ENCODE results near the gene VPS18.
"Not testable (repeated sequence)": the region's sequence is repeated elsewhere in the genome, so short reads cannot be mapped to it uniquely, and the experiment has no call there.

VPS18 gene

DNA sequence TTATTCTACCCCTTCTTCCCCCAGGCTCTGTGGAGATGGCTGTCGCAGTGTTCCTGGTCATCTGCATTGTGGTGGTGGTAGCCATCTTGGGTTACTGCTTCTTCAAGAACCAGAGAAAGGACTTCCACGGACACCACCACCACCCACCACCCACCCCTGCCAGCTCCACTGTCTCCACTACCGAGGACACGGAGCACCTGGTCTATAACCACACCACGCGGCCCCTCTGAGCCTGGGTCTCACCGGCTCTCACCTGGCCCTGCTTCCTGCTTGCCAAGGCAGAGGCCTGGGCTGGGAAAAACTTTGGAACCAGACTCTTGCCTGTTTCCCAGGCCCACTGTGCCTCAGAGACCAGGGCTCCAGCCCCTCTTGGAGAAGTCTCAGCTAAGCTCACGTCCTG is 37.5 kb upstream of the VPS18 start:
- in situ Hi-C loops (cut with MboI; ENCODE audit: low sequenced_read_pairs): no loop called here
- H3K27me3 ChIP-seq (ENCODE audit: low read depth): no peaks in the 10 kb centered on the region
- peaks cover 14% of the 10 kb centered on the region for H3K36me3 ChIP-seq (replicated peaks)
- no peaks in the 10 kb centered on the region for H3K9me3 ChIP-seq
- H3K4me1 ChIP-seq: no peaks in the 10 kb centered on the region
- no peak for DNase-seq (ENCODE audit: low spot score in 2 of 2)
- H3K4me3 ChIP-seq: no peak overlapping the region

DNA sequence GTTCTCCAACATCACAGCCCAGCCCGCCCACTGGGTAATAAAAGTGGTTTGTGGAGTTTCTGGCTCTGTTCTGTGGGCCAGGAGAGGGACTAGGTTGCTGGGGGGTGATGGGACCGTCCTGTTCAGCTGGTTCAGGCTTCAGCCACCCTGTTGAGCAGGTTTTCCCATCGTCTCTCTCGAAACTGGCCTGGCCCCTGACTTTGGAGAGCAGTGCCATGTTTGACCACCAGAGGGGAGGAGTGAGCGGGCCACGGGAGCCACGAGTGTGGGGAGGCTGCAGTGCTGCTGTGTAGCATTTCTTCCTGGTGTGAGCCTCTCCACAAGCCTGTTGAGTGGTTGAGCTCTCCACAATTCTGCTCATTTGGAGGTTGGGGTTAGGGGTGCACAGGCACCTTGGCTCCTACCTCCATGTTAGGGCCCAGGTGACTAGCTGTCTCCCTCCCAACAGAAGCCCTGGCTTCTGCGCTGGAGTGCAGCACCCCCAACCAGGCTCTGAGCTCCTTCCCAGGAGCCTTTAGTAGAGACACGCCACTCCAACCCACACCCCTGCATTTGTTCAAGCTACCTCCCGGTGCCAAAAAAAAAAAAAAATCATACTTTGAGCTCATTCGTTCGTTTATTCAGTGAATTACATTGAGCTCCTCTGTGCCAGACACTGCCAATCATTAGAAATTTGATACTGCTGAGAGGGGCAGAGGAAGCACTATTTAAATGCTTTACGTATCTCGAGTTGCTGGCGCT is 36.5 kb upstream of the VPS18 start:
- no peaks in the 10 kb centered on the region for H3K4me1 ChIP-seq
- H3K27me3 ChIP-seq (ENCODE audit: low read depth): no peaks in the 10 kb centered on the region
- H3K36me3 ChIP-seq (replicated peaks): peaks cover 14% of the 10 kb centered on the region
- DNase-seq (ENCODE audit: low spot score in 2 of 2): peak; percentile 44 to 89
- no peak overlapping the region for H3K4me3 ChIP-seq
- in situ Hi-C loops (cut with MboI; ENCODE audit: low sequenced_read_pairs): no loop called here
- H3K9me3 ChIP-seq: no peaks in the 10 kb centered on the region

DNA sequence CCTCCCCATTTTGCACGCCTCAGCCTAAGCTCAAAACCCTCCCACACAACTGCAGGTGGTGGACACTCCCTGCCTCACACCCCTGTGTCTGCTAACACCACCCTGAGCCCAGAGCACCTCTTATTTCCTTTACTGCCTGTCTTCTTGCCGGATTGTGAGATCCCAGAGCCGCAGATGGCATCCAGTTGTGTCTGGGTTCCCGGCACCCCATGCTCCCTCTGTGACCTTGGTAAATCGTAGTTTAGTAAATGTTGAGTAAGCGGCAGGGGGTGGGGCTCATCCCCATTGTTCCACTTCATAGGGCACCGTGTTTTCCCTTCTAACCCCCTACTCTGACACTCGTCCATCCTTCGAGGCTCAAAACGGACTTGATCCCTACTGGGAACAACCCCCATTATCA is 35.5 kb upstream of the VPS18 start:
- DNase-seq (ENCODE audit: low spot score in 2 of 2): no peak
- Histone ChIP-seq H3K36me3 (replicated peaks) (peaks cover 9% of the 10 kb centered on the region), H3K4me1 (no peaks in the 10 kb centered on the region), H3K27me3 (ENCODE audit: low read depth) (no peaks in the 10 kb centered on the region), H3K4me3 (no peak overlapping the region), H3K9me3 (no peaks in the 10 kb centered on the region)
- in situ Hi-C loops (cut with MboI; ENCODE audit: low sequenced_read_pairs): no loop called here

DNA sequence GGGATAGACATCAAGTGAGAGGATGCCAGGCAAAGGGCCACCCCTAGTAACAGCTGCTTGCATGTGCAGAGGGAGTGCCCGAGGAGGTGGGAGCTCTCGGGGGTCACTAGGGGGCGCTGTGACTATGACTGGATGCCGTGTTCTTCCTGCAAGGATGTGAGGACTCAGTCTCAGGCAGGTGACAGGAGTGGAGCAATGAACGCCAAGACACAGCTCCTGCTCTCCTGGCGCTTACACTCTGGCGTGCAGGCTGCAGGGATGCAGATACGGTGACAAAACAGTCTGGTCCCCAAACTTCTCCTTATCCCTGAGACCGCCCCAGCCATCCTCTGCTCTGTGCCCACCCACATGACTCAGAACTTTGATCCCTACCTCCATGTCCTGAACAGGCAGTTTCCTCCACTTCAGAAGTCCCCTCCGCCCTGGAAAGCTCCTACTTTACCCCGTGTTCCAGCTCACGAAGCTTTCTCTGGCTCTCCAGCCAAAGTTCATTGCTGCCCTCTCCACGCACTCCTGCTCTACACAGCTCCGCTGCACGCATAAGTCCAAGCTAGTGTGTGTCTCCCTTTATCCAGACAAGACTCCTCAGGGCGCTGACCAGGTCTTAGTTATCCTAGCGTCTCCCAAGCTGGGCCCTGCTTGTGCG is 34.9 kb upstream of the VPS18 start:
- DNase-seq (ENCODE audit: low spot score in 2 of 2): peak; percentile 54 to 93
- Histone ChIP-seq H3K4me3 (no peak overlapping the region), H3K36me3 (replicated peaks) (peaks cover 9% of the 10 kb centered on the region), H3K9me3 (no peaks in the 10 kb centered on the region), H3K4me1 (no peaks in the 10 kb centered on the region), H3K27me3 (ENCODE audit: low read depth) (no peaks in the 10 kb centered on the region)
- in situ Hi-C loops (cut with MboI; ENCODE audit: low sequenced_read_pairs): no loop called here

DNA sequence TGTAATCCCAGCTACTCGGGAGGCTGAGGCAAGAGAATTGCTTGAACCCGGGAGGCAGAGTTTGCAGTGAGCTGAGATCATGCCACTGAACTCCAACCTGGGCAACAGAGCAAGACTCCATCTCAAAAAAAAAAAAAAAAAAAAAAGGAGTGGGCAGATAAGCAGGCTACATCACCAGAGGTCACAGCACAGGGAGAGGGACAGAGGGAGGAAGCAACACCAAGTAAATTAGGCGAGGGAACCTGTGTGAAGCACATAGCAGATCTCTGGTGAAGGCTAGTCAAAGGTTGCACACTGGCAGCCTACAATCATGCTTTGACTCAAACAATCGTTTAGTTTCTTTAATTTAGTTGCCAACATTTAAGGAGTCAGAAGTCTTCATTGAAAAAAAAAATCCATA is 33.1 kb upstream of the VPS18 start:
- H3K4me1 ChIP-seq; H3K36me3 ChIP-seq (replicated peaks); H3K9me3 ChIP-seq; DNase-seq (ENCODE audit: low spot score in 2 of 2); H3K27me3 ChIP-seq (ENCODE audit: low read depth); H3K4me3 ChIP-seq; in situ Hi-C loops (cut with MboI; ENCODE audit: low sequenced_read_pairs): not testable (repeated sequence)

DNA sequence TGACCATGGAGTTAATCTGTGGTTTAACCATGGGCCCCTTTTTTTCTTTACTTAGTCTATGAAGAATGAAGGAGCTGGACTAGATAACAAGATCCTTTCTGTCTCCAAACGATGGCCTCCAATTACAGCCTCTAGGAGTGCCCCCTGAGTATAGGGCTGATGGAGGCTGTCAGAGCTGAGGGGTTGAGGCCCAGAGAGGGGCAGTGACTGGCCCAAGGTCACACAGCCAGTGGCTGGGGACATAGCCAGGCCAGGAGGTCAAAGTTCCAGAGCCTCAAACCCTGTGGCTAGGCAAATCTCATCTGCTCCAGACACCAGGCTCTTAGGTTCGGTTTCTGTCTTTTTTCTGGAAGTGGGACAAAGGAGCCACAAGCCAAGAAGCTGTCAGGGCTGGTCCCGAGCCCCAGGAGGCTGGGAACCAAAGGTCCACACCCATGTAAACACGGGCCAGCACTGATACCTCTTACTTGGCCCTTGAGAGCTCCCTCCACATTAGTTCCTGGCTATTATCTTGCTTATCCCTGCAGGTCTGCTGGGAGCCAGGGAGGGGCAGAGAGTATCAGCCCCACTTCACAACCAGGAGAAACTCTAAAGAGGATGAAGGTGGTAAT is 30.5 kb upstream of the VPS18 start:
- H3K4me3 ChIP-seq: no peak overlapping the region
- no peaks in the 10 kb centered on the region for H3K4me1 ChIP-seq
- H3K36me3 ChIP-seq (replicated peaks): no peaks in the 10 kb centered on the region
- no peaks in the 10 kb centered on the region for H3K27me3 ChIP-seq (ENCODE audit: low read depth)
- in situ Hi-C loops (cut with MboI; ENCODE audit: low sequenced_read_pairs): no loop called here
- DNase-seq (ENCODE audit: low spot score in 2 of 2): no peak
- H3K9me3 ChIP-seq: no peaks in the 10 kb centered on the region

DNA sequence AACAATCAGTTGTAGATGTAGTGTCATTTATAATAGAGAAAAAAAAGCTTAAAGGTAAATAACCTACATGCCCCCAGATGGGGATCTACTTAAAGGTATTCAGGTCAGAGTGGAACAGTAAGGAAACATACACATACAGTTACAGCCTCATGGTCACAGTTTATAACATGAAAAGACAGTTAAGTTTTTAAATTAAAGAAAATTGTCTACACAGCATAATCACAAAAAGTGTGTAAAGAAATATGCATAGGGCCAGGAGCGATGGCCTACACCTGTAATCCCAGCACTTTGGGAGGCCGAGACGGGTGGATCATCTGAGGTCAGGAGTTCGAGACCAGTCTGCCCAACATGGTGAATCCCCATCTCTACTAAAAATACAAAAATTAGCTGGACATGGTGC is 27.1 kb upstream of the VPS18 start:
- Histone ChIP-seq H3K36me3 (replicated peaks) (no peaks in the 10 kb centered on the region), H3K4me1 (no peaks in the 10 kb centered on the region), H3K4me3 (no peak overlapping the region), H3K27me3 (ENCODE audit: low read depth) (no peaks in the 10 kb centered on the region), H3K9me3 (no peaks in the 10 kb centered on the region)
- DNase-seq (ENCODE audit: low spot score in 2 of 2): no peak
- in situ Hi-C loops (cut with MboI; ENCODE audit: low sequenced_read_pairs): no loop called here

DNA sequence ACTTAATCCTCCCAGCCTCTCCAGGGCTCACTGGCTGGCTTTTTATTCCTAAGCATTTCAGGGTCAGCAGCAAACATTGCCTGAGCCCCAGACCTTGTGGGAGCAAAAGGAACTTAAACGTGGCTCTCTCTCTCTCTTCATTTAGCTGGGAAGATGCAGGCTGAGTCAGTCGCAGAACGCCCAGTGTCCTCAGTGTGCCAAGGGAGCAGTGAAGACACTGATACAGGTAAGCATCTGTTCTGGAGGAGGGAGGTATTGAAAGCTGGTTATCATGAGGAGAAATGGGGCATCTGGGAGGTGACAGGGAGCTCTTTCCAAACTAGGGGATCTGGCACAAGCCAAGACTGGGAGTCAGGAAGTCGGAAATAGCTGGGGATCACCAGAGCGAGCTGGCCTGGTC is 24.6 kb upstream of the VPS18 start:
- H3K27me3 ChIP-seq (ENCODE audit: low read depth): no peaks in the 10 kb centered on the region
- in situ Hi-C loops (cut with MboI; ENCODE audit: low sequenced_read_pairs): no loop called here
- H3K36me3 ChIP-seq (replicated peaks): no peaks in the 10 kb centered on the region
- no peak overlapping the region for H3K4me3 ChIP-seq
- H3K9me3 ChIP-seq: no peaks in the 10 kb centered on the region
- H3K4me1 ChIP-seq: no peaks in the 10 kb centered on the region; the same call in 1 of the 2 replicates
- DNase-seq (ENCODE audit: low spot score in 2 of 2): no peak

DNA sequence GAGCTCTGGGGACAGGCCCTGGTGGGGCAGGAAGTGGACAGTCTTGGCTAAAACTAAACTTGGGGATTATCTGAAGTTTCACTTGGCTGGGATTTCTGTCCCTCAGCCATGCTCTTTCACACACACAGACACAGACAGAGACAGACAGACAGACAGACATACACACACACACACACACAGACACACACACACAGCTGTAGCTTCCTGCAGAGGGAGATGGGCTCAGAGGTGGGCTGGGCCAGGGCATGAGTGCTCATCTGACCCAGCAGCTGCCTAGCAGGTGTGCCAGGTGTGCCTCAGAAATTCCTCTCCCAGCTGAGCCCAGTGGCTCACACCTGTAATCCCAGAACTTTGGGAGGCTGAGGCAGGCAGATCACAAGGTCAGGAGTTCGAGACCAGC is 23.5 kb upstream of the VPS18 start:
- Histone ChIP-seq H3K27me3 (ENCODE audit: low read depth) (no peaks in the 10 kb centered on the region), H3K4me3 (no peak overlapping the region), H3K36me3 (replicated peaks) (no peaks in the 10 kb centered on the region), H3K9me3 (no peaks in the 10 kb centered on the region), H3K4me1 (no peaks in the 10 kb centered on the region; the same call in 1 of the 2 replicates)
- no peak for DNase-seq (ENCODE audit: low spot score in 2 of 2)
- in situ Hi-C loops (cut with MboI; ENCODE audit: low sequenced_read_pairs): no loop called here

DNA sequence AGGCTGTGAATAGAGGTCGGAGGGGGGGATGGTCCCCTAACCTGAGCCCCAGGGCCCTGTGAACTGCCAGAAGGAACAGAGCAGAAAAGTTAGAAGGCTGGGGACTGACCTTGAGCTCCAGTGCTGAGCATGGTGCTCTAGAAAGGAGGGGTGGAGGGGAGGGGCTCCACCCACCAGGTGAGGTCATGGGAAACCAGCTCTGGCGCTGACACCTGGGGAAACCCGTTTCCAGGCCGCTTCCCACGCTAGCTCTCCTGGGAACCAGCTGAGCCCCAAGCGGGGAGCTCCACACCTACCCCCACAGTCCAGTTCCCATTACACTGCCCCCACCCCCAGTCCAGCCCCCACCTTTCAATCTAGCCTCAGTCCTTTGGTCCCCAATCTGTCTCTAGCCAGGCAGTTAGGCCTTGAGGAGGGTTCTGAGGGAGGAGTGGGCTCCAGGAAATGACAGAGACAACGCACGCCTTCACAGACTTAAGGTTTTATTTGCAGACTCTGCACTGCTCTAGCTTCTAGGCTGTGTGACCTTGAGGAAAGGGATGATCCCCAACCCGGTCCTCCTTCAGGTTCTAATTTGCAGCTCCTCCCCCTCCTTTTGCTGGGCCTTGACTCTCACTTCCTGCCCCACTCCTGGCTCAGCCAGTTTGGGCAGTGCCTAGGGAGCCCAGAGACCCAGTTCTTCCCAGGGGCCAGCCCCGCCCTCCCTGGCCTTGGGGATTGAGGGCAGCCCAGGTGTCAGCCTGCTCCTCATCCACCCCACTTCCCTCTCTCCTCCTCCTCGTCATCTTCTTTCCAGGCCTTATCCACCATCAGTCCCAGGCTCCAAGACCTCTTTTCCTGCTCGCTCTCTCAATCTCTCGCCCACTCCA is 22.3 kb upstream of the VPS18 start:
- H3K4me1 ChIP-seq: no peaks in the 10 kb centered on the region; the same call in 1 of the 2 replicates

DNA sequence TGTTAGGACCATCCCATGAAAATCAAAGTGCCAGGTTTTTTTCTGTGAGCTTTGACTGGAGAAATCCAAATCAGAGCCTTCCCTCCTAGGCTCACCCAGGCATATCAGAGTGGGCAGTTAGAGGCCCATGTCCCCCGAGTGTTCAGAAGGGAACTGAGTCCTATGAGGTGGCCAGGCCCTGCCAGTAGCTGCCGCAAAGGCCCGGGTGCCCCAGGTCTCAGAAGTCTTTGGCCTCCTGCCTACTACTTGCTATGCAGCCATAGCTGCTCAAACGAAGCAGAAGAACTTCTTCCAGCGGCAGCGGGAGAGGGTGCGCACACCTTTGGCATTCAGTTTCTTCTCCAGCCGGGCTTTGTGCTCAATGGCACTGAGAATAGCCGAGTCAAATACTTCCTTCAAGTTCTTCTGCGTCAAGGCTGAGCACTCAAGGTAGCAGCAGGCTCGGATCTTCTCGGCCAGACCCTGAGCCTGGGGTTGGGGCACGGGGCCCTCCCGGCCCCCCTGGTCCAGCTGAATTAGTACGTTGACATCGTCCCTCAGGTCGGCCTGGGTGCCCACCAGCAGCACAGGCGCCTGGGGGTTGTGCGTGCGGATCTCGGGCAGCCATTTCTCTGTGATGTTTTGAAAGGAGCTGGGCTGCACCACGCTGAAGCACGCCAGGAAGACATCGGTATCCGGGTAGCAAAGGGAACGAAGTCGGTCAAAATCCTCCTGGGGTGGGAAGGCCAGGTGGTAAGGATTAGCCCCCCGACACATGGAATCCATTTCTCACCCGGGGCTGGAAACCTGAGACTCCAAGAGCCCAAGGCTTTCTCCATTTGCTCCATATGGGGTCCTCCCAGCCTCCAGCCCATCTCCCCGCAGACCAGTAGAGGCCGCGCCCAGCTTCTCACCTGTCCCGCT is 21.2 kb upstream of the VPS18 start:
- no peaks in the 10 kb centered on the region for H3K27me3 ChIP-seq (ENCODE audit: low read depth)
- H3K4me3 ChIP-seq: peak overlapping the region; percentile 49
- H3K4me1 ChIP-seq: no peaks in the 10 kb centered on the region; the same call in 1 of the 2 replicates
- DNase-seq (ENCODE audit: low spot score in 2 of 2): no peak
- no peaks in the 10 kb centered on the region for H3K36me3 ChIP-seq (replicated peaks)
- no peaks in the 10 kb centered on the region for H3K9me3 ChIP-seq
- in situ Hi-C loops (cut with MboI; ENCODE audit: low sequenced_read_pairs): no loop called here

More for the DNA sequence above, 22.3 kb upstream of the VPS18 start:
- in situ Hi-C loops (cut with MboI; ENCODE audit: low sequenced_read_pairs): no loop called here
- Histone ChIP-seq H3K36me3 (replicated peaks) (no peaks in the 10 kb centered on the region), H3K9me3 (no peaks in the 10 kb centered on the region), H3K4me3 (no peak overlapping the region), H3K27me3 (ENCODE audit: low read depth) (no peaks in the 10 kb centered on the region)
- no peak for DNase-seq (ENCODE audit: low spot score in 2 of 2)

DNA sequence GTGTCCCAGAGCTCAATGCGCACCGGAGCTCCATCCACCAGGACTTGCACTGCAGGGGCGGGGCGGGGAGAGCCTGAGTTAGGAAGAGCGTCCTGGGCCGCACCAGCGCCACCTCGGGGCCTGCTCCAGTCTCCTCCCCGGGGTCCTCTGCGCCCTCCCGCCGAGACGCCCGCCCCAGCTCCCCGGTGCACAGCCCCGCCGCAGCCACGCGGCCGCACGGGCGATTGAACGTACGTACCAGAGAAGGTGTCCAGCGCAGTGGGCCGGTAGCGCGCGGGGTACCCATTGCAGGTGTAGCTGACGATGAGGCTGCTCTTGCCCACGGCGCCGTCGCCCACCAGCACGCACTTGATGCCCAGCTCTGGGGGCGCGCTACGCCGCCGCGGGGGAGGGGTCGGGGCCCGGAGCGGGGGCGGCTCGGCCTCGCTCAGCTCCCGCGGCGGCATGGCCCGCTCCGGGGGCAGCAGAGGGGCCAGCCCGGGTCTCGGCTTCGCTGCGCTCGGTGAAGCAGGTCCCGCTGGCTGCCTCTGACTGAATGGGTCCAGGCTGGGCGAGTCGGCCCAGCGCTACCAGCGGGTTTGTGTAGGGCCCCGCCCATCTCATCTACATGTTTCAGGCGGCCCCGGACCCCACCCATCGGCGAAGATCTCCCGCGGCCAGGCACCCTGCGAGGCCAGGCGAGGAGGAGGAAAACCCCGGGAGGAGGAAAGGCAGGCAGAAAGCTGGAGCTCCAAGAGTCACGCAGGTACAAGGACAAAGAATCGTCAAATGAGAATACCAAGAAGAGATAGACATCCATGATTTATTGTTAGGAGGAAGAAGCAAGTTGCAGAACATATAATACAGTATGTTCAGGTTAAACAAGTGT is 20.3 kb upstream of the VPS18 start, which contains the start of gene RHOV:
RHOV (minus strand) TSS at position 541 of the 868 bp plus-strand sequence; CDS start at position 446, 95 bp downstream.
- no peaks in the 10 kb centered on the region for H3K36me3 ChIP-seq (replicated peaks)
- DNase-seq (ENCODE audit: low spot score in 2 of 2): peak; percentile 86 to 94
- H3K4me3 ChIP-seq: peak within 1 kb of the TSS; percentile 49
- in situ Hi-C loops (cut with MboI; ENCODE audit: low sequenced_read_pairs): no loop called here
- no peaks in the 10 kb centered on the region for H3K27me3 ChIP-seq (ENCODE audit: low read depth)
- H3K4me1 ChIP-seq: no peaks in the 10 kb centered on the region; the same call in 1 of the 2 replicates
- H3K9me3 ChIP-seq: no peaks in the 10 kb centered on the region
